ENCODE data around the gene AZGP1. TPM values are rescaled to one million over a fixed set of nuclear protein-coding genes. Genes with fewer than 3 reads are reported as not detected.
"Not testable (repeated sequence)": the region's sequence is repeated elsewhere in the genome, so short reads cannot be mapped to it uniquely, and the experiment has no call there.

The AZGP1 gene
- total RNA-seq, 1 donor from 2014 or later, result 87.7 TPM

DNA sequence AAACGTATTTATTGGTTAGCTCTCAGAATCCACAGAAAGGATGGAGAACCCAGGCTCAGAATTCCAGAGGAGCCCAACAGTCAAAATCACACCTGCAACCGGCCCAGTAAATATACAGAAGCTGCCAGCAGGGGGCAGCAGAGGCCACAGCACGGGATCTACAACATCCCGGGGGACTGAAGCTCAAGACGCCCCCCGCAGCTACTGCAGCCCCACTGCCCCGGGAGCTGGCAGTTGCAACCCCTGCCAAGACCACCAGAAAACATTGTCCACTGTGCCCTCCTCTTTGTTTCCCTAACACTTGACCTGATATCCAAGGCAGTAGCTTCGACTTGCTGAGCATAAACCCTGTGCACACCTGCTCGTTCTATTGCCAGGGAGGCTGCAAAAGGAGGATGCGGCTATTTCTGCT lies 4.0 kb upstream of the AZGP1 start:
- TF ChIP-seq, protein P1, sequence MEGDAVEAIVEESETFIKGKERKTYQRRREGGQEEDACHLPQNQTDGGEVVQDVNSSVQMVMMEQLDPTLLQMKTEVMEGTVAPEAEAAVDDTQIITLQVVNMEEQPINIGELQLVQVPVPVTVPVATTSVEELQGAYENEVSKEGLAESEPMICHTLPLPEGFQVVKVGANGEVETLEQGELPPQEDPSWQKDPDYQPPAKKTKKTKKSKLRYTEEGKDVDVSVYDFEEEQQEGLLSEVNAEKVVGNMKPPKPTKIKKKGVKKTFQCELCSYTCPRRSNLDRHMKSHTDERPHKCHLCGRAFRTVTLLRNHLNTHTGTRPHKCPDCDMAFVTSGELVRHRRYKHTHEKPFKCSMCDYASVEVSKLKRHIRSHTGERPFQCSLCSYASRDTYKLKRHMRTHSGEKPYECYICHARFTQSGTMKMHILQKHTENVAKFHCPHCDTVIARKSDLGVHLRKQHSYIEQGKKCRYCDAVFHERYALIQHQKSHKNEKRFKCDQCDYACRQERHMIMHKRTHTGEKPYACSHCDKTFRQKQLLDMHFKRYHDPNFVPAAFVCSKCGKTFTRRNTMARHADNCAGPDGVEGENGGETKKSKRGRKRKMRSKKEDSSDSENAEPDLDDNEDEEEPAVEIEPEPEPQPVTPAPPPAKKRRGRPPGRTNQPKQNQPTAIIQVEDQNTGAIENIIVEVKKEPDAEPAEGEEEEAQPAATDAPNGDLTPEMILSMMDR (IDR thresholded peaks at IDR 0.05), result peak; percentile 70
- H3K27me3 ChIP-seq; H3K9me3 ChIP-seq; H3K36me3 ChIP-seq; H3K27ac ChIP-seq; H3K4me3 ChIP-seq; intact Hi-C loops (cut with DNase I); H3K4me1 ChIP-seq: not testable (repeated sequence)
- peak; percentile 80 for ATAC-seq
- peak; percentile 72 for DNase-seq

DNA sequence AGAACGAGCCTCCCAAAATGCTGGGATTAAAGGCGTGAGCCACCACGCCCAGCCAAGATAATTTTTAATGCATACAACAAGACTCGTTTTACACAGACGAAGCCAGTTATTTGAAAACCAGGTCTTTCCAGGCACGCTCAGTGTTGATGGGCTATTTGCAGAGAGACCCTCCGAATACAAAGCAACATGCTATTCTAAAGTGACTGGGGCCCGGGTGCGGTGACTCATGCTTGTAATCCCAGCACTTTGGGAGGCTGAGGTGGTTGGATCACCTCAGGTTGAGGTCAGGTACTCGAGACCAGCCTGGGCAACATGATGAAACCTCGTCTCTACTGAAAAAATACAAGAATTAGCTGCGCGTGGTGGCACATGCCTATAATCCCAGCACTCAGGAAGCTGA lies 795 bp upstream of the AZGP1 start:
- Histone ChIP-seq H3K4me3 (no peak overlapping the region), H3K27me3 (no peaks in the 10 kb centered on the region), H3K4me1 (no peaks in the 10 kb centered on the region), H3K9me3 (no peaks in the 10 kb centered on the region), H3K36me3 (no peaks in the 10 kb centered on the region), H3K27ac (no peak overlapping the region)
- TF ChIP-seq, protein P1 (IDR thresholded peaks at IDR 0.05), result no peak
- ATAC-seq (no peak), DNase-seq (peak; percentile 54)
- intact Hi-C loops (cut with DNase I), result no loop called here

DNA sequence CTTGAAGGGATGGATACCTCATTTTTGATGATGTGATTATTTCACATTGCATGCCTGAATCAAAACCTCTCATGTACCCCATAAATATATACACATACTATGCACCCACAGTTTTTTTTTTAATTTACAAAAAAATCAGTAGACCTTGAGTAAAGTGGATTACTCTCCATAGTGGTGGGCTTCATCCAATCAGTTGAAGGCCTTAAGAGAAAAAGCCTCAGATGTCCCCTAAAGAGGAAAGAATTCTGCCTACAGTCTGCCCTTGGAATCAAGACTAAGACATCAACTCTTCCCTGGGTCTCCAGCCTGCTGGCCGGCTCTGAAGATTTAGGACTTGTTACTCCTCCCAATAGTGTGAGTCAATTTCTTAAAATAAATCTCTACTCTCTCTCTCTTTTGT lies 1.1 kb downstream of the AZGP1 start:
- no peak for ATAC-seq
- H3K4me3 ChIP-seq, result no peak overlapping the region

DNA sequence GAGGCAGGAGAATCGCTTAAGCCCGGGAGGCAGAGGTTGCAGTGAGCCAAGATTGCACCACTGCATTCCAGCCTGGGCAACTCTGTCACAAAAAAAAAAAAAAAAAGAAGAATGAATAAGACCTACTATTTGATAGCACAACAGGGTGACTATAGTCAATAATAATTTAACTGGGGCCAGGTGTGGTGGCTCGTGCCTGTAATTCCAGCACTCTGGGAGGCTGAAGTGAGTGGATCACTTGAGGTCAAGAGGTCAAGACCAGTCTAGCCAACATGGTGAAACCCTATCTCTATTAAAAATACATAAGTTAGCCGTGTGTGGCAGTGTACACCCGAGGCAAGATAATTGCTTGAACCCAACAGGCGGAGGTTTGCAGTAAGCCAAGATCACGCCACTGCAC lies 2.0 kb downstream of the AZGP1 start:
- H3K9me3 ChIP-seq; intact Hi-C loops (cut with DNase I); DNase-seq; H3K36me3 ChIP-seq; H3K4me3 ChIP-seq; H3K4me1 ChIP-seq; ATAC-seq; H3K27ac ChIP-seq; H3K27me3 ChIP-seq: not testable (repeated sequence)

More for the DNA sequence above, 1.1 kb downstream of the AZGP1 start:
- DNase-seq, result no peak
- intact Hi-C loops (cut with DNase I), result no loop called here
- H3K27ac ChIP-seq, result no peak overlapping the region
- TF ChIP-seq, protein P1 (IDR thresholded peaks at IDR 0.05), result no peak
- no peaks in the 10 kb centered on the region for H3K9me3 ChIP-seq
- H3K27me3 ChIP-seq, result no peaks in the 10 kb centered on the region
- H3K36me3 ChIP-seq, result no peaks in the 10 kb centered on the region
- H3K4me1 ChIP-seq, result no peaks in the 10 kb centered on the region

DNA sequence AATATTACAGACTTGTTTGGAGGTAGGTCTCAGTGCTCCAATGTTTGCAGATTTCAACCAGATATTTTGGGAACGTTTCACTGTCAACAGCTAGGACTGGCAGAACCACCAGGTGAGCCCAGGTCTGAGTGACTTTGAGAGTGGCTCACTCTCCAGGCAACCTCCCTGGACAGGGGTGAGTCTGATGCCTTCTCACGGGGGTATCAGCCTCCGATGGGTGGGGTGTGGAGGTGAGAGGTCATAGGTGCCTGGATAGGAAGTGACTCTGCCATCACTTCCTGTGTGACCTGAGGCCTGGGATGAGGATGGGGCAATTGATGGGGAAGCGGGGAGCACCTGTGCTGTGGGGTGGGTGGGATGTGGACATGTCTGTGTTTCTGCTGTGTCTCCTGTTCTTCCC lies 4.6 kb downstream of the AZGP1 start:
- ATAC-seq (no peak), DNase-seq (peak; percentile 18)
- Histone ChIP-seq H3K4me3 (no peak overlapping the region), H3K9me3 (no peaks in the 10 kb centered on the region), H3K36me3 (no peaks in the 10 kb centered on the region), H3K27ac (no peak overlapping the region), H3K4me1 (no peaks in the 10 kb centered on the region), H3K27me3 (peaks cover under 1% of the 10 kb centered on the region)
- TF ChIP-seq, protein P1 (IDR thresholded peaks at IDR 0.05), result no peak
- intact Hi-C loops (cut with DNase I), result no loop called here

DNA sequence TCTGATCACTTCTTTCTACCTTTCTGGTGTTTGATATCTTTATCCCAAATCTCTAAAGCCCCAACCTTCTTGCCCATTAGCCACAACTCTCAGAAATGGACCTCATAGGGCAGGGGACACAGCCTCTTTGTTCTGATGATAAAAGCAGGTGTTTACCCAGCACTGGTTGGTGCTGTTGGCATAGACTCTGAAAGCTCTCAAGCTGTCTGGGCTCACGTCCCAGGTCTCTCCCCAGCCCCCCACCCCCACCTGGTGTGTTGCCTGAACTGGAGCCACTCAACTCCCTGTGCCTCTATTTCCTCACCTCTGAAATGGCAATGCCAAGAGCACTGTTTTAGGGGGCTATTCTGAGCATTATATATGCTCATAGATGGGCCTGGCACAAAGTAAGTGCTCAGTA lies 6.0 kb downstream of the AZGP1 start:
- intact Hi-C loops (cut with DNase I); H3K4me3 ChIP-seq; H3K4me1 ChIP-seq; H3K9me3 ChIP-seq; H3K36me3 ChIP-seq; H3K27me3 ChIP-seq; H3K27ac ChIP-seq: not testable (repeated sequence)
- peak; percentile 81 for ATAC-seq
- DNase-seq, result peak; percentile 72

DNA sequence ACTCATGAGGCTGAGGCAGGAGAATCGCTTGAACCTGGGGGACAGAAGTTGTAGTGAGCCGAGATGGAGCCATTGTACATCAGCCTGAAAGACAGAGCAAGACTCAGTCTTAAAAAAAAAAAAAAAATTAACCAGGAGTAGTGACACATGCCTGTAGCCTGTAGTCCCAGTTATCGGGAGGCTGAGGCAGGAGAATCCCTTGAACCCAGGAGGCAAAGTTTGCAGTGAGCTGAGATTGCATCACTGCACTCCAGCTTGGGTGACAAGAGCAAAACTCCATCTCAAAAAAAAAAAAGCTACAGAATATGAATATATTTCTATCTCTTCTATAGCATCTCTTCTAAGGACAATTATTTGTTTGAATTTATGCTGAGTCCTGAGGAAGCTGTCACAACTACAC lies 6.5 kb downstream of the AZGP1 start:
- Histone ChIP-seq H3K9me3 (no peaks in the 10 kb centered on the region), H3K27me3 (peaks cover 5% of the 10 kb centered on the region), H3K27ac (no peak overlapping the region), H3K4me1 (no peaks in the 10 kb centered on the region), H3K36me3 (no peaks in the 10 kb centered on the region), H3K4me3 (no peak overlapping the region)
- no peak for ATAC-seq
- no peak for DNase-seq
- intact Hi-C loops (cut with DNase I), result no loop called here
- TF ChIP-seq, protein P1 (IDR thresholded peaks at IDR 0.05), result no peak

Measured in upper lobe of right lung (tissue), 1 donor.